SK-N-SH (cell line): ENCODE measurements around the gene RBBP5. TPM values are rescaled to one million over a fixed set of nuclear protein-coding genes. Genes with fewer than 3 reads are reported as not detected.

ENCODE experiments used
- CTCF ChIA-PET: fragments of 300-600, 350-600 bp; formaldehyde crosslinking; extraction: SDS; loops from one replicate; lab custom pipeline; 2021; lab: Yijun Ruan, JAX
- POLR2A ChIA-PET: fragments of 350-600 bp; sonication (Branson Sonifier 250); formaldehyde crosslinking; extraction: SDS; loops from one replicate; lab custom pipeline; 2020; ENCODE audit warnings: antibody characterized with exemption, inconsistent platforms; lab: Yijun Ruan, JAX
- DNase-seq: peaks from one replicate; pipeline ENCODE4 v3.0.0; 2012
- H2AFZ ChIP-seq: fragments of 200-600 bp; sonication (generic); 2 replicates; pipeline ENCODE4 v1.8.1; 2016; ENCODE audit warnings: antibody characterized with exemption, mild to moderate bottlenecking, low read depth
- H3F3A ChIP-seq: fragments of 200-600 bp; sonication (generic); replicated peaks from 2 replicates; pipeline ENCODE3; 2016; ENCODE audit warnings: antibody characterized with exemption, mild to moderate bottlenecking; ENCODE audit not compliant: insufficient read depth
- H3K27ac ChIP-seq, 2 experiments: fragments of 200-500 bp in 1 of 2; fragments of 200-600 bp in 1 of 2; sonication (Bioruptor generic) in 1 of 2; sonication (generic), shearing (Covaris generic) in 1 of 2; 2 replicates each; pipeline versions ENCODE4 v1.5.1 to v1.6.1; 2014 to 2016; ENCODE audit warnings: low read depth in 2 of 2, inconsistent platforms in 1 of 2, low read length in 1 of 2, mild to moderate bottlenecking in 1 of 2, mixed read lengths in 1 of 2
- H3K27me3 ChIP-seq: fragments of 200-600 bp; sonication (generic), shearing (Covaris generic); 2 replicates; pipeline ENCODE4 v1.6.1; 2016; ENCODE audit warnings: mixed run types; ENCODE audit not compliant: insufficient read depth
- H3K36me3 ChIP-seq, 2 experiments: fragments of 200-500 bp in 1 of 2; fragments of 200-600 bp in 1 of 2; sonication (Bioruptor generic) in 1 of 2; sonication (generic) in 1 of 2; replicated peaks in 1 of 2; 2 replicates each; pipeline versions ENCODE3 to v1.5.1; 2014 to 2016; ENCODE audit warnings: low read length in 1 of 2, mild to moderate bottlenecking in 1 of 2; ENCODE audit not compliant: insufficient read depth in 2 of 2, control insufficient read depth in 1 of 2
- H3K4me1 ChIP-seq, 2 experiments: fragments of 200-500 bp in 1 of 2; fragments of 200-600 bp in 1 of 2; sonication (Bioruptor generic) in 1 of 2; sonication (generic), shearing (Covaris generic) in 1 of 2; 2 replicates each; pipeline versions ENCODE4 v1.5.1 to v1.6.1; 2014 to 2016; ENCODE audit warnings: low read depth in 1 of 2, low read length in 1 of 2, mixed run types in 1 of 2; ENCODE audit not compliant: insufficient read depth in 2 of 2, control insufficient read depth in 1 of 2
- H3K4me2 ChIP-seq: fragments of 200-600 bp; sonication (generic), shearing (Covaris generic); 2 replicates; pipeline ENCODE4 v1.6.1; 2017; ENCODE audit warnings: mixed run types
- H3K4me3 ChIP-seq, 2 experiments: fragments of 200-500 bp in 1 of 2; fragments of 200-600 bp in 1 of 2; sonication (Bioruptor generic) in 1 of 2; sonication (generic), shearing (Covaris generic) in 1 of 2; 2 replicates each; pipeline versions ENCODE4 v1.5.1 to v1.8.1; 2014 to 2016; ENCODE audit warnings: low read depth in 2 of 2, inconsistent platforms in 1 of 2, low read length in 1 of 2, mild to moderate bottlenecking in 1 of 2, mixed read lengths in 1 of 2, moderate library complexity in 1 of 2
- H3K79me2 ChIP-seq: fragments of 200-600 bp; sonication (generic); 2 replicates; pipeline ENCODE4 v1.8.1; 2017; ENCODE audit warnings: mild to moderate bottlenecking; ENCODE audit not compliant: insufficient read depth
- H3K9ac ChIP-seq: fragments of 200-600 bp; sonication (generic); 2 replicates; pipeline ENCODE4 v1.6.1; 2017; ENCODE audit warnings: mixed run types
- H3K9me2 ChIP-seq: fragments of 200-600 bp; sonication (generic); 2 replicates; pipeline ENCODE4 v1.6.1; 2017; ENCODE audit warnings: mixed run types
- H3K9me3 ChIP-seq: fragments of 200-600 bp; sonication (generic); 2 replicates; pipeline ENCODE4 v1.6.1; 2017; ENCODE audit warnings: mixed run types, mild to moderate bottlenecking, moderate library complexity
- H4K20me1 ChIP-seq: fragments of 200-600 bp; sonication (generic); 2 replicates; pipeline ENCODE4 v1.6.1; 2017; ENCODE audit warnings: mild to moderate bottlenecking, mixed run types; ENCODE audit not compliant: insufficient read depth
- FOSL2 ChIP-seq: IDR thresholded peaks from 2 replicates; pipeline ENCODE4 v1.4.0; 2012; ENCODE audit warnings: low read depth, mild to moderate bottlenecking, moderate library complexity, borderline replicate concordance
- MEF2A ChIP-seq: IDR thresholded peaks from 2 replicates; pipeline ENCODE4 v1.4.0; 2012; ENCODE audit warnings: low read depth, borderline replicate concordance
- MXI1 ChIP-seq: IDR thresholded peaks from 2 replicates; pipeline ENCODE4 v1.6.1; 2012; ENCODE audit warnings: mild to moderate bottlenecking, low read depth, low read length, improper control_type of control experiment
- NRF1 ChIP-seq: IDR thresholded peaks from 2 replicates; pipeline ENCODE4 v1.6.1; 2012; ENCODE audit warnings: low read depth, mild to moderate bottlenecking, low read length
- RXRA ChIP-seq: IDR thresholded peaks from 2 replicates; pipeline ENCODE4 v1.4.0; 2012; ENCODE audit warnings: low read depth, mild to moderate bottlenecking, borderline replicate concordance
- TAF1 ChIP-seq: IDR thresholded peaks from 2 replicates; pipeline ENCODE4 v1.6.1; 2012; ENCODE audit warnings: low read depth, mild to moderate bottlenecking, low read length, moderate library complexity, borderline replicate concordance
- TEAD4 ChIP-seq: IDR thresholded peaks from 2 replicates; pipeline ENCODE4 v1.4.0; 2012; ENCODE audit warnings: mild to moderate bottlenecking, borderline replicate concordance; ENCODE audit not compliant: insufficient read depth
- YY1 ChIP-seq: IDR thresholded peaks from 2 replicates; pipeline ENCODE4 v1.4.0; 2012; ENCODE audit warnings: low read depth, mild to moderate bottlenecking
- WGBS: methylation state at CpG from one replicate; pipeline ENCODE4 v1.1.6; 2017; ENCODE audit warnings: low lambda C conversion rate; 5-methylcytosine and 5-hydroxymethylcytosine counted together
- polyA plus RNA-seq, 3 experiments: library from polyadenylated mRNA; depleted of rRNA; stranded (reverse); fragments of >200 nt; gene quantifications; 2 replicates each; pipeline ENCODE4 v1.2.3, GENCODE V29; 2012
- TF ChIP-seq, protein P1 (sequence below): IDR thresholded peaks from 2 replicates; pipeline ENCODE4 v1.4.0; 2012; ENCODE audit warnings: low read depth, borderline replicate concordance
- TF ChIP-seq, protein P2 (sequence below): fragments of 200-600 bp; sonication (generic); IDR thresholded peaks from 2 replicates; pipeline ENCODE4 v1.6.1; 2017; ENCODE audit warnings: antibody characterized with exemption, mild to moderate bottlenecking, moderate library complexity
- TF ChIP-seq, protein P3 (sequence below): IDR thresholded peaks from 2 replicates; pipeline ENCODE4 v1.4.0; 2012; ENCODE audit warnings: low read depth, borderline replicate concordance

RBBP5 gene
- polyA plus RNA-seq, 1 of the 3 experiments (the other 2 are of a cell fraction): 5.7 TPM

DNA sequence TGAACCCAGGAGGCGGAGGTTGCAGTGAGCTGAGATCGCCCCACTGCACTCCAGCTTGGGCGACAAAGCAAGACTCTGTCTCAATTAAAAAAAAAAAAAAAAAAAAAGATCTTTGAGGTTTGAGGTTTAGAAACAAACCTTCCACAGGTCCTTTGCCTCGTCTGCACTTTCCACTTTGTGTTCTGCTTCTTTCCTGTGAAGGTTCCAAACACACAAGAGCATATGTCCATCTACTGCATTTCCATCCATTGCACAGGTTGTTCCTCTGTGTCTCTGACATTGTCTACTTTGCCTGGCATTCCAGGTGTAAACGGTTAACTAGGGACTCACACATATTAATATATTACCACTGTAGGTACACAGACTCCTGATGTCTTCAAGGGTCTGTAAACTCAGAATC lies 49.6 kb upstream of the RBBP5 start (continued):
- TF ChIP-seq, protein P1, sequence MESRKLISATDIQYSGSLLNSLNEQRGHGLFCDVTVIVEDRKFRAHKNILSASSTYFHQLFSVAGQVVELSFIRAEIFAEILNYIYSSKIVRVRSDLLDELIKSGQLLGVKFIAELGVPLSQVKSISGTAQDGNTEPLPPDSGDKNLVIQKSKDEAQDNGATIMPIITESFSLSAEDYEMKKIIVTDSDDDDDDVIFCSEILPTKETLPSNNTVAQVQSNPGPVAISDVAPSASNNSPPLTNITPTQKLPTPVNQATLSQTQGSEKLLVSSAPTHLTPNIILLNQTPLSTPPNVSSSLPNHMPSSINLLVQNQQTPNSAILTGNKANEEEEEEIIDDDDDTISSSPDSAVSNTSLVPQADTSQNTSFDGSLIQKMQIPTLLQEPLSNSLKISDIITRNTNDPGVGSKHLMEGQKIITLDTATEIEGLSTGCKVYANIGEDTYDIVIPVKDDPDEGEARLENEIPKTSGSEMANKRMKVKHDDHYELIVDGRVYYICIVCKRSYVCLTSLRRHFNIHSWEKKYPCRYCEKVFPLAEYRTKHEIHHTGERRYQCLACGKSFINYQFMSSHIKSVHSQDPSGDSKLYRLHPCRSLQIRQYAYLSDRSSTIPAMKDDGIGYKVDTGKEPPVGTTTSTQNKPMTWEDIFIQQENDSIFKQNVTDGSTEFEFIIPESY: no peak
- TF ChIP-seq FOSL2 (no peak), TEAD4 (no peak), NRF1 (no peak), MXI1 (no peak), RXRA (no peak)
- TF ChIP-seq, protein P2, sequence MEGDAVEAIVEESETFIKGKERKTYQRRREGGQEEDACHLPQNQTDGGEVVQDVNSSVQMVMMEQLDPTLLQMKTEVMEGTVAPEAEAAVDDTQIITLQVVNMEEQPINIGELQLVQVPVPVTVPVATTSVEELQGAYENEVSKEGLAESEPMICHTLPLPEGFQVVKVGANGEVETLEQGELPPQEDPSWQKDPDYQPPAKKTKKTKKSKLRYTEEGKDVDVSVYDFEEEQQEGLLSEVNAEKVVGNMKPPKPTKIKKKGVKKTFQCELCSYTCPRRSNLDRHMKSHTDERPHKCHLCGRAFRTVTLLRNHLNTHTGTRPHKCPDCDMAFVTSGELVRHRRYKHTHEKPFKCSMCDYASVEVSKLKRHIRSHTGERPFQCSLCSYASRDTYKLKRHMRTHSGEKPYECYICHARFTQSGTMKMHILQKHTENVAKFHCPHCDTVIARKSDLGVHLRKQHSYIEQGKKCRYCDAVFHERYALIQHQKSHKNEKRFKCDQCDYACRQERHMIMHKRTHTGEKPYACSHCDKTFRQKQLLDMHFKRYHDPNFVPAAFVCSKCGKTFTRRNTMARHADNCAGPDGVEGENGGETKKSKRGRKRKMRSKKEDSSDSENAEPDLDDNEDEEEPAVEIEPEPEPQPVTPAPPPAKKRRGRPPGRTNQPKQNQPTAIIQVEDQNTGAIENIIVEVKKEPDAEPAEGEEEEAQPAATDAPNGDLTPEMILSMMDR: no peak
- TF ChIP-seq, protein P3, sequence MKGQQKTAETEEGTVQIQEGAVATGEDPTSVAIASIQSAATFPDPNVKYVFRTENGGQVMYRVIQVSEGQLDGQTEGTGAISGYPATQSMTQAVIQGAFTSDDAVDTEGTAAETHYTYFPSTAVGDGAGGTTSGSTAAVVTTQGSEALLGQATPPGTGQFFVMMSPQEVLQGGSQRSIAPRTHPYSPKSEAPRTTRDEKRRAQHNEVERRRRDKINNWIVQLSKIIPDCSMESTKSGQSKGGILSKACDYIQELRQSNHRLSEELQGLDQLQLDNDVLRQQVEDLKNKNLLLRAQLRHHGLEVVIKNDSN: no peak

DNA sequence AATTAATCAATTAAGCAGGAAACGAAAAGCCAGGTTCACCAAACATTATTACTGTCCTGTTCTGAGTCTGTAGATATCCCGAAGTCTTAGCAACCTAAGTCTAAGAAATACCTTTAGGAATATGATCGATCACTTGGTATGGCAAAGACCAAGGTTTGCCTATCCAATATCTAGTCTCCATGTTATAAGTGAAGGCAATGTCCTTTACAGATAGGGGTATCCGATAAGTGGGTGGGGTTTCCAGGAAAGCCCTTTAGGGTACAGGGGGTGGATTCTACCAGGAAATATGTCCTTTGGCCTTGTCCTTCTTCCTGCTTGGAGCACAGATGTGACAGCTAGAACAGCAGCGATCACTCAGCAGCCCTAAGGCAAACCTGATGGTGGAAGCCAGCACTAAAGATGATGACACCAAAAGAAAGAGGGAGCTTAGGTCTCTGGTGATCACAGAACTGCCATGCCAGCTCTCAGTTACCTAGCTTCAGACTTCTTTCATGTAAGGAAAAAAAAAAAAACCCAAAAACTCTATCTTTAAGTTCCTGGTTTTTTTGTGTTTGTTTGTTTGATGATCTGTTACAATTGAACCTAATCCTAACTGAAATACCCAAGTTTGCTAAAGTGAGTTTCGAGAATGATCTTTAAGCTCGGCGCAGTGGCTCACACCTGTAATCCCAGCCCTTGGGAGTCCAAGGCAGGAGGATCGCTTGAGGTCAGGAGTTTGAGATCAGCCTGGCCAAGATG lies 48.9 kb upstream of the RBBP5 start:
- no peak overlapping the region for H3K9ac ChIP-seq
- peaks cover 29% of the 10 kb centered on the region for H3F3A ChIP-seq
- no peak overlapping the region for H2AFZ ChIP-seq
- no peaks in the 10 kb centered on the region for H3K27me3 ChIP-seq
- H3K9me3 ChIP-seq: no peaks in the 10 kb centered on the region
- peaks cover 0 to 4% of the 10 kb centered on the region in 2 experiments for H3K36me3 ChIP-seq
- ChIA-PET POLR2A (no interaction called here), CTCF (interaction anchor here (0.8 to 1.0 kb wide), 2 partner anchors 25 to 85 kb away, joined by 3 to 4 read pairs; no protein-coding TSS in a partner anchor)
- H3K9me2 ChIP-seq: no peaks in the 10 kb centered on the region
- no peak overlapping the region for H3K4me2 ChIP-seq
- H4K20me1 ChIP-seq: peaks cover 2% of the 10 kb centered on the region; the same call in 1 of the 2 replicates
- H3K4me1 ChIP-seq: peaks cover 0 to 10% of the 10 kb centered on the region in 2 experiments; a peak in 3 of 4 replicates
- WGBS: 93% methylated on average over 9 of the region's 9 CpGs
- no peak for DNase-seq
- H3K79me2 ChIP-seq: peaks cover 20% of the 10 kb centered on the region; the same call in 1 of the 2 replicates
- no peak overlapping the region for H3K4me3 ChIP-seq
- H3K27ac ChIP-seq: no peak overlapping the region
- no peak for TF ChIP-seq MEF2A
- TF ChIP-seq TAF1: no peak
- no peak for TF ChIP-seq YY1
